WERI-Rb-1 (cell line): ENCODE measurements around the gene ABCA3.

ENCODE experiments used
- DNase-seq: peaks from one replicate; pipeline ENCODE4 v3.0.0-alpha.2; 2020
- H3K27ac ChIP-seq: fragments of 250-450 bp; sonication (Bioruptor Pico); 2 replicates; pipeline ENCODE4 v1.5.1; 2020; ENCODE audit warnings: mild to moderate bottlenecking, moderate library complexity
- H3K27me3 ChIP-seq: fragments of 250-450 bp; sonication (Bioruptor Pico); 2 replicates; pipeline ENCODE4 v1.5.1; 2021; ENCODE audit warnings: mild to moderate bottlenecking, low read depth, moderate library complexity; ENCODE audit not compliant: insufficient read depth, severe bottlenecking
- H3K36me3 ChIP-seq: fragments of 250-450 bp; sonication (Bioruptor Pico); 2 replicates; pipeline ENCODE4 v1.5.1; 2020; ENCODE audit warnings: mild to moderate bottlenecking, moderate library complexity
- H3K4me3 ChIP-seq: 2 replicates; pipeline ENCODE4 v1.5.1; 2011; ENCODE audit warnings: low read depth, mild to moderate bottlenecking, control low read depth, low read length
- H3K9me3 ChIP-seq: fragments of 250-450 bp; sonication (Bioruptor Pico); 2 replicates; pipeline ENCODE4 v1.5.1; 2021; ENCODE audit warnings: mild to moderate bottlenecking, moderate library complexity; ENCODE audit not compliant: severe bottlenecking
- TF ChIP-seq, protein P1 (sequence below): IDR thresholded peaks from 2 replicates; pipeline ENCODE4 v1.5.1; 2011; ENCODE audit warnings: low read depth, mild to moderate bottlenecking, control low read depth, inconsistent platforms, low read length

Gene ABCA3

DNA sequence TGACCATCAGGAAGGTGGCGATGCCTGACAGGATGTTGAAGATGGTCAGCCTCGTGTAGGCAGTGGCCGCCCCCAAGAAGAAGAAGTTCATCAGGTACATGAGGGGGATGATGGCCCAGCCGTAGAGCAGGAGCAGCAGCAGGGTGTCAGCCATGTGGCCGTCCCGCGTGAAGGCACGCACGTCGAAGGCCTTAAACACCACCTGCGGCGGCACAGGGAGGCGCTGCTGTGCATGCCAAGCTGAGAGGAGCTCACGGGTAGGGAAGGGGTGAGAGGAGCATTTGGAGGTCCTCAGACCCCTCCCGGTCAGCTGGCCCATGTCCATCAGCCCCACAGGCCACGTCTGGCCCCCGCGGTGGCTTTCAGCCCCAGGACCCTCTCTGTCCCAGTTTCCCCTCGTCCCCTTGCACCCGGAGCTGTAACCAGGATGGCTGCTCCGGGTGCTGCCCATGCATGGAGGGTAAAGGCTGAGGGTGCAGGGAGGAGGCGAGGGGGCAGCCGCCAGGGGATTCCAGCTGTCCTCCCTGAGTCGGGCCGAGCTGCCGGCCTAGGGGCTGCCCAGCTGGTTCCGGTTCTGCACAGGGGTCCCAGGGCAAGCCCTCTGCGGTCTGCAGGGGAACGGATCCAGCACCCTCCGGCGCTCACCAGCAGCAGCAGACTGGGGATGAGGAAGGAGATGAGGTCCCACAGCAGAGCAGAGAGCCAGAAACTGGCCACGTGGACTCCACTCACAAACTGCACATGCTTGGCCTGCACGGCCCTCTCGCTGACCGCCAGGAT, 55.5 kb downstream of the ABCA3 start:
- peaks cover 55% of the 10 kb centered on the region for H3K36me3 ChIP-seq
- peaks cover 5% of the 10 kb centered on the region for H3K9me3 ChIP-seq
- H3K4me3 ChIP-seq, result no peak overlapping the region
- peak overlapping the region; percentile 92 for H3K27ac ChIP-seq
- TF ChIP-seq, protein P1, sequence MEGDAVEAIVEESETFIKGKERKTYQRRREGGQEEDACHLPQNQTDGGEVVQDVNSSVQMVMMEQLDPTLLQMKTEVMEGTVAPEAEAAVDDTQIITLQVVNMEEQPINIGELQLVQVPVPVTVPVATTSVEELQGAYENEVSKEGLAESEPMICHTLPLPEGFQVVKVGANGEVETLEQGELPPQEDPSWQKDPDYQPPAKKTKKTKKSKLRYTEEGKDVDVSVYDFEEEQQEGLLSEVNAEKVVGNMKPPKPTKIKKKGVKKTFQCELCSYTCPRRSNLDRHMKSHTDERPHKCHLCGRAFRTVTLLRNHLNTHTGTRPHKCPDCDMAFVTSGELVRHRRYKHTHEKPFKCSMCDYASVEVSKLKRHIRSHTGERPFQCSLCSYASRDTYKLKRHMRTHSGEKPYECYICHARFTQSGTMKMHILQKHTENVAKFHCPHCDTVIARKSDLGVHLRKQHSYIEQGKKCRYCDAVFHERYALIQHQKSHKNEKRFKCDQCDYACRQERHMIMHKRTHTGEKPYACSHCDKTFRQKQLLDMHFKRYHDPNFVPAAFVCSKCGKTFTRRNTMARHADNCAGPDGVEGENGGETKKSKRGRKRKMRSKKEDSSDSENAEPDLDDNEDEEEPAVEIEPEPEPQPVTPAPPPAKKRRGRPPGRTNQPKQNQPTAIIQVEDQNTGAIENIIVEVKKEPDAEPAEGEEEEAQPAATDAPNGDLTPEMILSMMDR, result no peak
- no peaks in the 10 kb centered on the region for H3K27me3 ChIP-seq
- DNase-seq, result no peak

- Histone ChIP-seq H3K27ac (peak overlapping the region; percentile 92), H3K4me3 (peak overlapping the region; percentile 47), H3K27me3 (no peaks in the 10 kb centered on the region), H3K9me3 (peaks cover 5% of the 10 kb centered on the region), H3K36me3 (peaks cover 53% of the 10 kb centered on the region)
- TF ChIP-seq, protein P1, result no peak
- DNase-seq, result no peak
These were observed 56.3 kb downstream of the ABCA3 start for GRCh38 chr16:2284001-2284770.

DNA sequence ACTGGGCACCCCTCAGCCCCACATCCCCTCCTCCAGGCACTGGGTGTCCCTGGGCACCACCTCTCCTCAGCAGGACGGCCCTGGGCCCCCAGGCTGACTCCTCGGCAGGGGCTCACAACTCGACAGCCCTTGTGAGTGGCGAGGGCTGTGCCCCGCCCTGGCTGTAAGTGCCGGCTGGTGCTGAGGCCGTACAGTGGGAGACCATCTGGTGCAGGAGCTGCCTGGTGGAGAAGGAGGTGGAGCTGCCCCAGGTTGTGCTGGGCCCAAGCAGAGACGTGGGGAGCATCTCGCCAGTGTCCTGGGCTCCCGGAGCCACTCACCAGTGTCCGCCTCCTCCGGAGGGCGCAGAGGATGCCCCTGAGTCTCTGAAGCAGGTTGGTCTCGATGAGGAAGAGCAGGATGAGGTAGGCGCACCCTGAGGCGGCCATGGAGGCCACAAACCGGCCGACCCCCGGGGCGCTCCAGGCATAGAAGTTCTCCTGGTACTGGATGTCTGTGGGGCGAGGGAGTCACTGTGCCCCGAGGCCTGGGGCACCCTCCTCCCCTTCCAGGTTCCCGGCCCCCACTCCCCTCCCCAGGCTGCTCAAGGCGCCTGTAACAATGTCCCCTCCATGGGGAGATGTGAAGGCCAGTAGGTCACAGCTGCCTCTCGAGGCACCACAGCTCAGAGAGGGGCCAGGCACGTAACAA, 57.5 kb downstream of the ABCA3 start:
- Histone ChIP-seq H3K4me3 (peak overlapping the region; percentile 47), H3K27ac (peak overlapping the region; percentile 92), H3K27me3 (no peaks in the 10 kb centered on the region), H3K9me3 (no peaks in the 10 kb centered on the region), H3K36me3 (peaks cover 55% of the 10 kb centered on the region)
- DNase-seq, result peak; percentile 92
- TF ChIP-seq, protein P1, result no peak

- TF ChIP-seq, protein P1, result no peak
- Histone ChIP-seq H3K27ac (peak overlapping the region; percentile 50), H3K9me3 (no peaks in the 10 kb centered on the region), H3K27me3 (no peaks in the 10 kb centered on the region), H3K36me3 (peaks cover 55% of the 10 kb centered on the region), H3K4me3 (no peak overlapping the region)
- DNase-seq, result no peak
These were observed 58.3 kb downstream of the ABCA3 start for GRCh38 chr16:2282262-2282661.

DNA sequence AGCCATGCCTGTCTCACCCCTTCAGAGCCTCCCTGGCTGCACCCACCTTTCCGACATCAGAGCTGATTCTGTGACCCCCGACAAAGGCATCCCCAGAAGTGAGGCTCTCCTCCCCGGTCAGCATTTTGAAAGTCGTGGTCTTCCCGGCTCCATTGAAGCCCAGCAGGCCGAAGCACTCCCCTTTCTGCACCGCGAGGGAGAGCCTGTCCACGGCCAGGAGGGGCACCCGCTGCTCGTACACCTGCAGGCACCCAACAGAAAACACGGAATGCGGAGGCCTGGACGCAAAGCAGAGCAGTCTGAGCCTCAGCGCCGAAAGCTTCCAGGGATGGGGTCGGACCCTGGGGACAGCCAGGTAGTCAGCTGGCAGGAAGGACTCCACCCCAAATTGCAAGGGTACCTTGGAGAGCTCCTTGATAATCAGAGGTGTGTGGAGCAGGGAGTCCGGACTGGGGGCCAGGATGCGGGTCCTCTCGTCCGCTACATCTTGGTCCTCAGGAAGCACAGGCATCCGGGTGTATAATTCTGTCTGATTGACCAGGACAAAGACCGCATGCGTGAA, 59.5 kb downstream of the ABCA3 start:
- Histone ChIP-seq H3K36me3 (peaks cover 53% of the 10 kb centered on the region), H3K4me3 (no peak overlapping the region), H3K27ac (peak overlapping the region; percentile 31), H3K9me3 (no peaks in the 10 kb centered on the region), H3K27me3 (no peaks in the 10 kb centered on the region)
- DNase-seq, result no peak
- TF ChIP-seq, protein P1, result no peak
